ENCODE data around the gene BID.

The BID gene

DNA sequence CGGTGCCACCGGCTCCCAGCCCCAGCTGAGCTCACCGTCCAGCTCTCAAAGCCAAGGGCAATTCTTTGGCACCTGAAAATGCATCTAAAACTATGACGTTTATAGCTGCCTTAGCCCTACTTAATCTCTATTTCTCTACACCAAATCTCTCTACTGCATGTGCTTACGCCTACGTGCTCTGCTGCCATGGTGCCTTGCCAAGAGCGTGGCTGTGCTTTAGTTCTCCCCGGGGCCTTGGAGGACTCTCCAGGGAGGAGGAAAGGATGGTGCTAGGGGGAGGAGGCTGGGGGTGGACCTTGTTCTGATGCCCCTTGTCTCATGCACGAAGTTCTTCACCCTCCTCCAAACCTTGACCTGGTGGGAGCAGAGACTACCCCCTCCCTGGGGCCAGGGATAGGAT lies 9.0 kb upstream of the BID start:
- H3K9me3 ChIP-seq (ENCODE audit: control insufficient read depth, low read length) = no peaks in the 10 kb centered on the region
- peaks cover 13% of the 10 kb centered on the region for H3K4me1 ChIP-seq (ENCODE audit: control insufficient read depth, insufficient read depth, low read length, poor library complexity, severe bottlenecking)
- H3K27ac ChIP-seq (ENCODE audit: low read depth, low read length, severe bottlenecking) = no peak overlapping the region
- WGBS, 2 experiments (ENCODE audit: insufficient coverage in 2 of 2) = 85 to 95% methylated on average over 5 to 9 of the region's 9 CpGs
- H3K36me3 ChIP-seq (ENCODE audit: control insufficient read depth, insufficient read depth, low read length) = peaks cover 4% of the 10 kb centered on the region
- no peak overlapping the region for H3K4me3 ChIP-seq (ENCODE audit: extremely low read depth, insufficient read depth, low read length, poor library complexity, severe bottlenecking)

DNA sequence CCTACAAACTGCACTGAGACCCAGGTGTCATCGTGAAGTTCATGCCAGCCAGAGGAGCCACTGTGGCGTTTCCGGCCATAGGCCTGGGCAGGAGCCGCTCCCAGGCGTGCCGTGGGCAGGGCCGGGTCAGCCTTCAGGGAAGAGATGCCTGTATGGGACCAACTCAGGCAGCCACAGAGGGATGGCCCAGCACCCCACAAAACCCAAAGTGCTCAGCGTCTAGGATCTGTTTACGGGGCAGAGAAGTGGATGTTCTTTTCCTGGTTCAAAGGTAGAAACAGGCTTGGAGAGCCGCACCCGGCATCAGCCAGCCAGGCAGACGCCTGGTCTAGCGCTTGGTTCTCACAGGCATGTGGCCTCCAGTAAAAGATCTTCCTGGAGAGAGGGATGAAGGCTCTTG lies 8.4 kb upstream of the BID start:
- no peaks in the 10 kb centered on the region for H3K9me3 ChIP-seq (ENCODE audit: control insufficient read depth, low read length)
- no peak overlapping the region for H3K4me3 ChIP-seq (ENCODE audit: extremely low read depth, insufficient read depth, low read length, poor library complexity, severe bottlenecking)
- WGBS, 2 experiments (ENCODE audit: insufficient coverage in 2 of 2) = 94 to 98% methylated on average over 12 to 13 of the region's 13 CpGs
- H3K4me1 ChIP-seq (ENCODE audit: control insufficient read depth, insufficient read depth, low read length, poor library complexity, severe bottlenecking) = peaks cover 13% of the 10 kb centered on the region
- H3K27ac ChIP-seq (ENCODE audit: low read depth, low read length, severe bottlenecking) = no peak overlapping the region
- no peaks in the 10 kb centered on the region for H3K36me3 ChIP-seq (ENCODE audit: control insufficient read depth, insufficient read depth, low read length)

- Histone ChIP-seq H3K27ac (ENCODE audit: low read depth, low read length, severe bottlenecking) (no peak overlapping the region), H3K9me3 (ENCODE audit: control insufficient read depth, low read length) (no peaks in the 10 kb centered on the region), H3K4me3 (ENCODE audit: extremely low read depth, insufficient read depth, low read length, poor library complexity, severe bottlenecking) (no peak overlapping the region), H3K36me3 (ENCODE audit: control insufficient read depth, insufficient read depth, low read length) (no peaks in the 10 kb centered on the region), H3K4me1 (ENCODE audit: control insufficient read depth, insufficient read depth, low read length, poor library complexity, severe bottlenecking) (peaks cover 13% of the 10 kb centered on the region)
- 89 to 91% methylated on average over 13 of the region's 13 CpGs for WGBS, 2 experiments (ENCODE audit: insufficient coverage in 2 of 2)
Observed at GRCh38 chr22:17782158-17782557, 7.9 kb upstream of the BID start.

GRCh38 chr22:17781319-17782031 lies 7.2 kb upstream of the BID start:
- Histone ChIP-seq H3K4me3 (ENCODE audit: extremely low read depth, insufficient read depth, low read length, poor library complexity, severe bottlenecking) (no peak overlapping the region), H3K27ac (ENCODE audit: low read depth, low read length, severe bottlenecking) (no peak overlapping the region), H3K36me3 (ENCODE audit: control insufficient read depth, insufficient read depth, low read length) (no peaks in the 10 kb centered on the region), H3K4me1 (ENCODE audit: control insufficient read depth, insufficient read depth, low read length, poor library complexity, severe bottlenecking) (peaks cover 9% of the 10 kb centered on the region), H3K9me3 (ENCODE audit: control insufficient read depth, low read length) (no peaks in the 10 kb centered on the region)
- 91 to 92% methylated on average over 10 to 11 of the region's 12 CpGs for WGBS, 2 experiments (ENCODE audit: insufficient coverage in 2 of 2)

DNA sequence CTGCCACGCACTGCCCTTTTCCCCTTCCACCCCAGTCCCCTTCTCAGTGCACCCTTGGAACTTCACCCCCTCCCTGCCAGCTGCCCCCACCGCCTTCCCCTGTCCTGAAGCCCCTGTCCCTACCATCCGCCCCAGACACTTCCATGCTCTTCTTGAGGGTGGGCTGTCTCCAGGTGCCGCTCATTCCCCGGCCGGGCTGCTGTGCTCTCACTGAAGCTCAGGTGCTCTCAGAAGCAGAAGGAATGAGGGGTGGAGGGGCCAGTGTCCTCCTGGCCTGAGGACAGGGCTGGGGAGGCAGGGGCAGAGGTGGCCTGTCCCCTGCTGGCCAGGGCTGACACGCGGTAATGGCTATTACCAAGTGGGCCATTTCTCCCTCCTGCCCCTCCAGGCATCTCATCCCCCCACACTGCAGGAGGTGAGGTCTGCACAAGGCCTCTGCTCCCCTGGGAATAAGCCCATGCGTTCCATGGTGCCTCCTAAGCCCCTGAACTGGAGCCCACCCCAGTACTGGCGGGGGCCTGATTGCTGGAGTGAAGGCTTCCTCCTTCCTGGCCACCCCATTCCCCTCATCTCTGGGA lies 6.6 kb upstream of the BID start:
- H3K4me3 ChIP-seq (ENCODE audit: extremely low read depth, insufficient read depth, low read length, poor library complexity, severe bottlenecking) = no peak overlapping the region
- no peak overlapping the region for H3K27ac ChIP-seq (ENCODE audit: low read depth, low read length, severe bottlenecking)
- 94 to 96% methylated on average over 5 to 8 of the region's 10 CpGs for WGBS, 2 experiments (ENCODE audit: insufficient coverage in 2 of 2)
- peaks cover 9% of the 10 kb centered on the region for H3K4me1 ChIP-seq (ENCODE audit: control insufficient read depth, insufficient read depth, low read length, poor library complexity, severe bottlenecking)
- no peaks in the 10 kb centered on the region for H3K9me3 ChIP-seq (ENCODE audit: control insufficient read depth, low read length)
- no peaks in the 10 kb centered on the region for H3K36me3 ChIP-seq (ENCODE audit: control insufficient read depth, insufficient read depth, low read length)

GRCh38 chr22:17780116-17780740 lies 6.0 kb upstream of the BID start:
- Histone ChIP-seq H3K27ac (ENCODE audit: low read depth, low read length, severe bottlenecking) (no peak overlapping the region), H3K36me3 (ENCODE audit: control insufficient read depth, insufficient read depth, low read length) (no peaks in the 10 kb centered on the region), H3K4me3 (ENCODE audit: extremely low read depth, insufficient read depth, low read length, poor library complexity, severe bottlenecking) (no peak overlapping the region), H3K4me1 (ENCODE audit: control insufficient read depth, insufficient read depth, low read length, poor library complexity, severe bottlenecking) (peaks cover 9% of the 10 kb centered on the region), H3K9me3 (ENCODE audit: control insufficient read depth, low read length) (no peaks in the 10 kb centered on the region)
- WGBS, 2 experiments (ENCODE audit: insufficient coverage in 2 of 2) = 85 to 87% methylated on average over 13 to 17 of the region's 19 CpGs

DNA sequence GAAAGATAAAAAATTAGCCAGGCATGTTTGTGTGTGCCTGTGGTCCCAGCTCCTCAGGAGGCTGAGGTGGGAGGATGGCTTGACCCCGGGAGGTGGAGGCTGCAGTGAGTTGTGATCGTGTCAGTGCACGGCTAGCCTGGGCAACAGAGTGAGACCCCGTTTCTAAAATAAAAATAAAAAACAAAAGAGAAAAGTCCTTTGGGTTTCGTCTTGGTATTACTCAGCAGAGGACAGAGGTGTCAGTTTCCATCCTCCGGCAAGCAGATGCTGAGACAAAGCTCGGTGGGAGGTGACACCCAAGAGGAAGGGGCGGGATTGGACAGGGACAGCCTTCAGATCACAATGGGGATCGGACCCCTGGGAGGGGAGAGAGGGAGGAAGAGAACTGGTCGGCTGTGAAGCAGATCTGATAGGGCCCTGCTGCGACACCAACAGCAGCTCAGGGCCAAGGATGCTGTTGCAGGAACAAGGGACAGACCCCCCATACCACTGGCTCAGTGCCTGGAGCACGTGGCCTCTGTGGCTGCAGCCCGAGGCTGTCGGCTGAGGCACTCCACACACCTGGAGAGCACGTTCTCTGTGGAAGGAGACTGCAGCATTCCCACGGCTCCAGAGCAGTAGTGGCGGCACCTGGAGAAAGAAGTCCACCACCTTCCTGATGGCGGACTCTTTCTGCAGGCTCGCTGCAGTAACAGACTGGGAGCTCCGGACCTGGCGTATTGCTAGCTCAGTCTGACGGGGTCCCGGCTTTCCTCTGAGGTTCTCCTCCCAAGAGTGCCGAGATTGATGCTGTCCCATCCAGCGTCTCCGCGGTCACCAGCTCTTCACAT lies 5.2 kb upstream of the BID start:
- peaks cover 9% of the 10 kb centered on the region for H3K4me1 ChIP-seq (ENCODE audit: control insufficient read depth, insufficient read depth, low read length, poor library complexity, severe bottlenecking)
- H3K4me3 ChIP-seq (ENCODE audit: extremely low read depth, insufficient read depth, low read length, poor library complexity, severe bottlenecking) = no peak overlapping the region
- H3K9me3 ChIP-seq (ENCODE audit: control insufficient read depth, low read length) = no peaks in the 10 kb centered on the region
- H3K36me3 ChIP-seq (ENCODE audit: control insufficient read depth, insufficient read depth, low read length) = no peaks in the 10 kb centered on the region
- no peak overlapping the region for H3K27ac ChIP-seq (ENCODE audit: low read depth, low read length, severe bottlenecking)
- WGBS, 2 experiments (ENCODE audit: insufficient coverage in 2 of 2) = 87 to 88% methylated on average over 24 of the region's 27 CpGs

GRCh38 chr22:17778412-17778976 lies 4.2 kb upstream of the BID start:
- no peak overlapping the region for H3K4me3 ChIP-seq (ENCODE audit: extremely low read depth, insufficient read depth, low read length, poor library complexity, severe bottlenecking)
- no peaks in the 10 kb centered on the region for H3K9me3 ChIP-seq (ENCODE audit: control insufficient read depth, low read length)
- H3K36me3 ChIP-seq (ENCODE audit: control insufficient read depth, insufficient read depth, low read length) = no peaks in the 10 kb centered on the region
- WGBS, 2 experiments (ENCODE audit: insufficient coverage in 2 of 2) = 95 to 100% methylated on average over 14 to 21 of the region's 23 CpGs
- H3K4me1 ChIP-seq (ENCODE audit: control insufficient read depth, insufficient read depth, low read length, poor library complexity, severe bottlenecking) = peaks cover 10% of the 10 kb centered on the region
- H3K27ac ChIP-seq (ENCODE audit: low read depth, low read length, severe bottlenecking) = no peak overlapping the region

DNA sequence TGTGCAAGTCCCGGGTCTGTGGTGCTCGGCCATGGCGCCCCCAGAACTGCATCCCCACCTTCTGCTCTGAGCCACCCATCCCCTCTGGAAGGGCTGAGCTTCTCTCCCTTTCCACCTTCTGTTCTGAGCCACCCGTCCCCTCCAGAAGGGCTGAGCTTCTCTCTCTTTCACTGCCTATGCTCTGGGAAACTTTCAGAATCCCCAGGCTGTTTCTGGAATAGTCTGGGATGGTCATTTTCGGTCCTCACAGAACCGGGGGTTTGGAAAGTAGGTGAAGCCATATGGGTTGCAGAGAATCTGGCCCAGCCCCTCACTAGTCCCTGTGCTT lies 3.4 kb upstream of the BID start:
- 84 to 91% methylated on average over 3 to 5 of the region's 6 CpGs for WGBS, 2 experiments (ENCODE audit: insufficient coverage in 2 of 2)
- Histone ChIP-seq H3K9me3 (ENCODE audit: control insufficient read depth, low read length) (no peaks in the 10 kb centered on the region), H3K4me1 (ENCODE audit: control insufficient read depth, insufficient read depth, low read length, poor library complexity, severe bottlenecking) (peaks cover 17% of the 10 kb centered on the region), H3K4me3 (ENCODE audit: extremely low read depth, insufficient read depth, low read length, poor library complexity, severe bottlenecking) (no peak overlapping the region), H3K27ac (ENCODE audit: low read depth, low read length, severe bottlenecking) (no peak overlapping the region), H3K36me3 (ENCODE audit: control insufficient read depth, insufficient read depth, low read length) (no peaks in the 10 kb centered on the region)

DNA sequence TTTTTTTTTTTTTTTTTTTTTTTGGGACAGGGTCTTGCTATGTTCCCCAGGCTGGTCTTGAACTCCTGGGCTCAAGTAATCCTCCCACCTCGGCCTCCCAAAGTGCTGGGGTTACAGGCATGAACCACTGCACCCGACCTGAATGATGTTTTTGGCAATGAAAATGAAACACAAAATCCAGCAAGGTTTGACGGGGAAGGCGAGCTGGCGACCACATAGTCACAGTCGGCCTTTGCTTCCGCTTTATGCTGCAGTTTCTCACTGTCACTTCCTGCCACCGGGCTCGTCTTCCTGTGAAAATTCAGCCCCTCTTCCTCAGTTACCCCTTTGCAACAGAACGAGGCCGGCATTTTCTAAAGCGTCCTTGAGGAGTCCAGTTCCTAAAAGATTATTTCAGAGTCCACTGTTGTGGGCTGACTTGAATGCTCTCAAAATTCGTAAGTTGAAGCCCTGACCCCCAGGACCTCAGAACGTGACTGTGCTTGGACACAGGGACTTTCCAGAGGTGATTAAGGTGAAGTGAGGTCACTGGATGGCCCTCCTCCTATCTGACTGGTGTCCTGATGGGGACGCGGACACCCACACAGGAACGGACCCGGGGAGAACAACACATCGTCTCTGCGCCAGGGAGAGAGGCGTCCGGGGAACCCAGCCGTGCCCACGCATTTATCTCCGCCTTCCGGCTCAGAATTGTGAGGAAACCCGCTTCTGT lies 2.9 kb upstream of the BID start:
- no peak overlapping the region for H3K27ac ChIP-seq (ENCODE audit: low read depth, low read length, severe bottlenecking)
- 91 to 93% methylated on average over 26 to 27 of the region's 27 CpGs for WGBS, 2 experiments (ENCODE audit: insufficient coverage in 2 of 2)
- H3K9me3 ChIP-seq (ENCODE audit: control insufficient read depth, low read length) = no peaks in the 10 kb centered on the region
- H3K4me3 ChIP-seq (ENCODE audit: extremely low read depth, insufficient read depth, low read length, poor library complexity, severe bottlenecking) = no peak overlapping the region
- no peaks in the 10 kb centered on the region for H3K36me3 ChIP-seq (ENCODE audit: control insufficient read depth, insufficient read depth, low read length)
- H3K4me1 ChIP-seq (ENCODE audit: control insufficient read depth, insufficient read depth, low read length, poor library complexity, severe bottlenecking) = peaks cover 18% of the 10 kb centered on the region
